ENCODE measurements around the gene ZNRF3.

GRCh38 chr22:28887725-28888459, 4.5 kb downstream of the ZNRF3 start:
- TF ChIP-seq CTCF (IDR thresholded peaks at IDR 0.05): no peak
- TF ChIP-seq POLR2A (IDR thresholded peaks at IDR 0.05): no peak
- no peak for TF ChIP-seq EP300 (IDR thresholded peaks at IDR 0.05)
